K562 (cell line): ENCODE data around the gene LRP1-AS. TPM values are rescaled to one million over a fixed set of nuclear protein-coding genes. Genes with fewer than 3 reads are reported as not detected.

Experiments
- CTCF ChIP-seq, 3 experiments: IDR thresholded peaks in 2 of 3; conservative IDR thresholded peaks in 1 of 3; 2 replicates each; pipeline ENCODE4 v1.5.1; 2011 to 2012; ENCODE audit warnings: low read length in 3 of 3, mild to moderate bottlenecking in 3 of 3, control low read depth in 2 of 3, improper control_type of control experiment in 1 of 3, inconsistent platforms in 1 of 3, low read depth in 1 of 3, mixed read lengths in 1 of 3, moderate library complexity in 1 of 3; ENCODE audit not compliant: insufficient read depth in 2 of 3
- GATA2 ChIP-seq: sonication (generic); formaldehyde crosslinking; IDR thresholded peaks from 2 replicates; pipeline ENCODE4 v1.4.0; 2020; ENCODE audit warnings: mild to moderate bottlenecking, missing genetic modification reagents
- GTF2F1 ChIP-seq: IDR thresholded peaks from 2 replicates; pipeline ENCODE4 v1.6.1; 2011; ENCODE audit warnings: low read depth, low read length, improper control_type of control experiment
- PKNOX1 ChIP-seq: fragments of 450-650 bp; IDR thresholded peaks from 2 replicates; pipeline ENCODE4 v1.6.1; 2016
- RREB1 ChIP-seq: fragments of 250-450 bp; sonication (Bioruptor Pico); IDR thresholded peaks from 2 replicates; pipeline ENCODE4 v1.4.0; 2020
- TAF1 ChIP-seq: IDR thresholded peaks from 2 replicates; pipeline ENCODE4 v1.6.1; 2011; ENCODE audit warnings: mild to moderate bottlenecking, low read length, moderate library complexity; ENCODE audit not compliant: insufficient read depth, control insufficient read depth, severe bottlenecking; ENCODE audit errors: extremely low read depth
- ZMIZ1 ChIP-seq, 2 experiments: fragments of 150-350 bp in 1 of 2; IDR thresholded peaks; 2 replicates each; pipeline ENCODE4 v1.6.1; 2012 to 2016; ENCODE audit warnings: low read depth in 2 of 2, low read length in 2 of 2, mild to moderate bottlenecking in 1 of 2, moderate library complexity in 1 of 2
- ZNF280A ChIP-seq: fragments of 450-650 bp; IDR thresholded peaks from 2 replicates; pipeline ENCODE4 v1.6.1; 2018; ENCODE audit warnings: mild to moderate bottlenecking, low read depth; ENCODE audit not compliant: partially characterized antibody
- polyA plus RNA-seq, 8 experiments: library from polyadenylated mRNA; depleted of rRNA in 4 of 8; stranded (reverse) in 5 of 8; unstranded in 3 of 8; fragments of >200 nt; fragmentation: Nextera tagmentation in 2 of 8; fragmentation: Illumina TruSeq in 1 of 8; extraction: Ambion mirVana in 2 of 8; extraction: Trizol in 1 of 8; gene quantifications; 2 replicates each; pipeline versions ENCODE4 v1.2.1 to v1.2.3, GENCODE V29; 2011 to 2014; ENCODE audit warnings: inconsistent platforms in 1 of 8, missing spikeins in 1 of 8
- total RNA-seq, 7 experiments: library from RNA; depleted of rRNA in 6 of 7; stranded (reverse); fragments of >200 nt in 6 of 7; fragmentation: Illumina TruSeq in 2 of 7; extraction: Trizol in 2 of 7; gene quantifications; 2 replicates each; pipeline versions ENCODE4 v1.2.1 to v1.2.3, GENCODE V29; 2011 to 2021; ENCODE audit warnings: low replicate concordance in 1 of 7

The LRP1-AS gene
- total and polyA plus RNA-seq, 9 of the 15 experiments (the other 6 are each of a cell fraction or from before 2014, with no cell fraction given) = not detected

- TF ChIP-seq PKNOX1 (no peak), GATA2 (peak; percentile 77), TAF1 (peak; percentile 27), GTF2F1 (no peak), CTCF (IDR thresholded peaks at IDR 0.05 in 2 of 3, conservative IDR thresholded peaks at IDR 0.05 in 1 of 3; ENCODE audit: insufficient read depth in 2 of 3, low read depth in 1 of 3, low read length in 3 of 3) (peak in 1 of 3 experiments; percentile 9; a peak in 1 of 6 replicates), ZNF280A (no peak), RREB1 (CRISPR knock-in tag) (no peak), ZMIZ1 (IDR thresholded peaks at IDR 0.05; ENCODE audit: low read depth in 2 of 2, low read length in 2 of 2) (no peak)
These were observed 37.1 kb downstream of the LRP1-AS start (continued) for GRCh38 chr12:57110104-57111030.
